Trophoblast cell (in vitro differentiated cells and primary cell): ENCODE results near the gene EGFR.

Experiments
- DNase-seq, 2 donors: peaks; one replicate each; pipeline ENCODE4 v3.0.0-alpha.2; 2016
- H2AFZ ChIP-seq: 2 replicates; pipeline ENCODE4 v1.6.1; 2013; ENCODE audit warnings: low read length, moderate library complexity, mild to moderate bottlenecking; ENCODE audit not compliant: insufficient read depth, poor library complexity
- H2AK5ac ChIP-seq: 2 replicates; pipeline ENCODE4 v1.6.1; 2013; ENCODE audit warnings: mild to moderate bottlenecking, low read length
- H2BK120ac ChIP-seq: 2 replicates; pipeline ENCODE4 v1.6.1; 2013; ENCODE audit warnings: low read length, mild to moderate bottlenecking, moderate library complexity; ENCODE audit not compliant: insufficient read depth, poor library complexity
- H2BK12ac ChIP-seq: 2 replicates; pipeline ENCODE4 v1.6.1; 2013; ENCODE audit warnings: mild to moderate bottlenecking, low read length, moderate library complexity
- H2BK5ac ChIP-seq: 2 replicates; pipeline ENCODE4 v1.6.1; 2013; ENCODE audit warnings: low read length, low read depth, moderate library complexity, mild to moderate bottlenecking; ENCODE audit not compliant: poor library complexity
- H3K14ac ChIP-seq: 2 replicates; pipeline ENCODE4 v1.6.1; 2013; ENCODE audit warnings: mild to moderate bottlenecking, low read length
- H3K18ac ChIP-seq: 2 replicates; pipeline ENCODE4 v1.6.1; 2013; ENCODE audit warnings: mild to moderate bottlenecking, low read length
- H3K23ac ChIP-seq: 2 replicates; pipeline ENCODE4 v1.6.1; 2013; ENCODE audit warnings: low read length
- H3K27ac ChIP-seq: 2 replicates; pipeline ENCODE4 v1.5.1; 2013; ENCODE audit warnings: low read depth, mild to moderate bottlenecking, inconsistent platforms, low read length, moderate library complexity
- H3K27me3 ChIP-seq: 2 replicates; pipeline ENCODE4 v1.6.1; 2013; ENCODE audit warnings: inconsistent platforms, mild to moderate bottlenecking, low read length, moderate library complexity; ENCODE audit not compliant: insufficient read depth
- H3K36me3 ChIP-seq, 2 experiments: 1 replicate in 1 of 2; 2 replicates in 1 of 2; pipeline ENCODE4 v1.6.1; 2013; ENCODE audit warnings: low read length in 2 of 2, mild to moderate bottlenecking in 2 of 2, moderate library complexity in 1 of 2; ENCODE audit not compliant: insufficient read depth in 2 of 2, control insufficient read depth in 1 of 2
- H3K4ac ChIP-seq: 2 replicates; pipeline ENCODE4 v1.6.1; 2013; ENCODE audit warnings: low read depth, mild to moderate bottlenecking, low read length, moderate library complexity
- H3K4me1 ChIP-seq, 2 experiments: 1 replicate in 1 of 2; 2 replicates in 1 of 2; pipeline ENCODE4 v1.6.1; 2013; ENCODE audit warnings: low read length in 2 of 2, mild to moderate bottlenecking in 2 of 2, moderate library complexity in 1 of 2; ENCODE audit not compliant: insufficient read depth in 2 of 2, control insufficient read depth in 1 of 2
- H3K4me2 ChIP-seq: 2 replicates; pipeline ENCODE4 v1.6.1; 2013; ENCODE audit warnings: inconsistent platforms, mild to moderate bottlenecking, low read length, moderate library complexity
- H3K4me3 ChIP-seq: 2 replicates; pipeline ENCODE4 v1.5.1; 2013; ENCODE audit warnings: mild to moderate bottlenecking, low read depth, low read length, inconsistent platforms
- H3K79me1 ChIP-seq: one replicate; pipeline ENCODE4 v1.6.1; 2013; ENCODE audit warnings: low read length
- H3K79me2 ChIP-seq: 2 replicates; pipeline ENCODE4 v1.6.1; 2013; ENCODE audit warnings: low read length, mild to moderate bottlenecking; ENCODE audit not compliant: control insufficient read depth, insufficient read depth, poor library complexity
- H3K9ac ChIP-seq: 2 replicates; pipeline ENCODE4 v1.6.1; 2013; ENCODE audit warnings: mild to moderate bottlenecking, low read length
- H3K9me3 ChIP-seq: 2 replicates; pipeline ENCODE4 v1.6.1; 2013; ENCODE audit warnings: low read depth, mild to moderate bottlenecking, control low read depth, inconsistent platforms, low read length; ENCODE audit not compliant: insufficient read depth
- H4K12ac ChIP-seq: 2 replicates; pipeline ENCODE4 v1.6.1; 2013; ENCODE audit warnings: low read depth, mild to moderate bottlenecking, low read length, moderate library complexity
- H4K8ac ChIP-seq: 2 replicates; pipeline ENCODE4 v1.6.1; 2013; ENCODE audit warnings: low read depth, mild to moderate bottlenecking, low read length, moderate library complexity
- H4K91ac ChIP-seq: one replicate; pipeline ENCODE4 v1.6.1; 2013; ENCODE audit warnings: low read depth, mild to moderate bottlenecking, low read length, moderate library complexity
- WGBS: extraction: QIAGEN DNeasy Blood & Tissue Kit; methylation state at CpG from one replicate; pipeline ENCODE4 v1.1.7; 2013; ENCODE audit warnings: missing lambda C conversion rate; ENCODE audit not compliant: insufficient read length, insufficient coverage; ENCODE audit errors: extremely low coverage; 5-methylcytosine and 5-hydroxymethylcytosine counted together

EGFR gene

DNA sequence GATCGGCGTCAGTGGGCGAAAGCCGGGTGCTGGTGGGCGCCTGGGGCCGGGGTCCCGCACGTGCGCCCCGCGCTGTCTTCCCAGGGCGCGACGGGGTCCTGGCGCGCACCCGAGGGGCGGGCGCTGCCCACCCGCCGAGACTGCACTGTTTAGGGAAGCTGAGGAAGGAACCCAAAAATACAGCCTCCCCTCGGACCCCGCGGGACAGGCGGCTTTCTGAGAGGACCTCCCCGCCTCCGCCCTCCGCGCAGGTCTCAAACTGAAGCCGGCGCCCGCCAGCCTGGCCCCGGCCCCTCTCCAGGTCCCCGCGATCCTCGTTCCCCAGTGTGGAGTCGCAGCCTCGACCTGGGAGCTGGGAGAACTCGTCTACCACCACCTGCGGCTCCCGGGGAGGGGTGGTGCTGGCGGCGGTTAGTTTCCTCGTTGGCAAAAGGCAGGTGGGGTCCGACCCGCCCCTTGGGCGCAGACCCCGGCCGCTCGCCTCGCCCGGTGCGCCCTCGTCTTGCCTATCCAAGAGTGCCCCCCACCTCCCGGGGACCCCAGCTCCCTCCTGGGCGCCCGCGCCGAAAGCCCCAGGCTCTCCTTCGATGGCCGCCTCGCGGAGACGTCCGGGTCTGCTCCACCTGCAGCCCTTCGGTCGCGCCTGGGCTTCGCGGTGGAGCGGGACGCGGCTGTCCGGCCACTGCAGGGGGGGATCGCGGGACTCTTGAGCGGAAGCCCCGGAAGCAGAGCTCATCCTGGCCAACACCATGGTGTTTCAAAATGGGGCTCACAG lies 1.1 kb downstream of the EGFR start:
- no peak overlapping the region for H2BK12ac ChIP-seq
- peak overlapping the region; percentile 3 for H2BK5ac ChIP-seq
- peak overlapping the region; percentile 71 for H2AFZ ChIP-seq
- H3K27me3 ChIP-seq = no peaks in the 10 kb centered on the region
- peak overlapping the region; percentile 11 for H4K8ac ChIP-seq
- peaks cover 14% of the 10 kb centered on the region for H3K79me1 ChIP-seq
- WGBS = no CpG with 5 or more reads among the region's 78 CpGs
- peak overlapping the region; percentile 13 for H4K12ac ChIP-seq
- H3K23ac ChIP-seq = no peak overlapping the region
- H4K91ac ChIP-seq = peak overlapping the region; percentile 46
- no peak overlapping the region for H3K27ac ChIP-seq
- peak overlapping the region; percentile 21 for H2BK120ac ChIP-seq
- peak in 1 of 2 donors; percentile 42 for DNase-seq
- H3K4ac ChIP-seq = peak overlapping the region; percentile 22
- H3K79me2 ChIP-seq = peaks cover 8% of the 10 kb centered on the region
- peaks cover 2% of the 10 kb centered on the region for H3K9me3 ChIP-seq
- peak overlapping the region; percentile 87 for H3K14ac ChIP-seq
- H3K4me1 ChIP-seq = peaks cover 8 to 13% of the 10 kb centered on the region in 2 experiments
- no peaks in the 10 kb centered on the region for H3K36me3 ChIP-seq
- H3K9ac ChIP-seq = peak overlapping the region; percentile 76
- peak overlapping the region; percentile 85 for H3K4me3 ChIP-seq
- H3K18ac ChIP-seq = peak overlapping the region; percentile 88
- no peak overlapping the region for H2AK5ac ChIP-seq
- H3K4me2 ChIP-seq = peak overlapping the region; percentile 95

DNA sequence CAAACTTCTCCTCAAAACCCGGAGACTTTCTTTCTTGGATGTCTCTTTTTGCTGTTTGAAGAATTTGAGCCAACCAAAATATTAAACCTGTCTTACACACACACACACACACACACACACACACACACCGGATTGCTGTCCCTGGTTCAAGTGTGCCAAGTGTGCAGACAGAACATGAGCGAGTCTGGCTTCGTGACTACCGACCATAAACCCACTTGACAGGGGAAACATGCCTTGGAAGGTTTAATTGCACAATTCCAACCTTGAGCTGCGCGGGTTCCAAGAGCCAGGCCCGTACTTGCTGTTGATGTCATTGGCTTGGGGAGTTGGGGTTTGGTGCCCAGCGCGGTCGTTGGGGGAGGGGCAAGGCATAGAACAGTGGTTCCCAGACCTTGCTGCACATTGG lies 1.7 kb downstream of the EGFR start:
- Histone ChIP-seq H2AFZ (no peak overlapping the region), H3K79me2 (peaks cover 8% of the 10 kb centered on the region), H3K9ac (no peak overlapping the region), H4K12ac (no peak overlapping the region), H3K4me1 (peaks cover 10 to 13% of the 10 kb centered on the region in 2 experiments), H3K4ac (no peak overlapping the region), H4K8ac (no peak overlapping the region), H3K4me2 (peak overlapping the region; percentile 95), H4K91ac (no peak overlapping the region), H2BK5ac (no peak overlapping the region), H3K36me3 (peaks cover 0 to 3% of the 10 kb centered on the region in 2 experiments), H3K27me3 (no peaks in the 10 kb centered on the region), H2AK5ac (no peak overlapping the region), H2BK12ac (no peak overlapping the region), H2BK120ac (no peak overlapping the region), H3K4me3 (peak overlapping the region; percentile 85), H3K23ac (no peak overlapping the region), H3K79me1 (peaks cover 14% of the 10 kb centered on the region), H3K18ac (no peak overlapping the region), H3K9me3 (peaks cover 2% of the 10 kb centered on the region), H3K14ac (no peak overlapping the region), H3K27ac (no peak overlapping the region)
- WGBS = no CpG with 5 or more reads among the region's 11 CpGs
- DNase-seq = peak in 1 of 2 donors; percentile 60

DNA sequence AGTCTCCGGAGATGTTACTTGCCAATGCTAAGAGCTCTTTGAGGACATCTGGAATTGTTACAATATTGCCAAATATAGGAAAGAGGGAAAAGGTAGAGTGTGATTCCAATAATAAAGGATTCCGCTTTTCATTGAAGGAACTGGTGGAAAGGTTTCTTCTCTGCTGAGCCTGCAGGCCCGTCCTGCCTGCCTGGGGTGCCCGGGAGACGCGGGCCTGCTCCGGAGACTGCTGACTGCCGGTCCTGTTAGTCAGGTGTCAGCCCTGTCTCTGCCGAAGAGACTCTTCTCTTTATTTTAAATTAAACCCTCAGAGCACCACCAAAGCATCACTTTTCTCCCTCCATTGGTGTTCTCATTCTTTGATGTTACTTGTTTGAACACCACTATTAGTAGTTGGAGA lies 2.2 kb downstream of the EGFR start:
- no peak overlapping the region for H3K27ac ChIP-seq

DNA sequence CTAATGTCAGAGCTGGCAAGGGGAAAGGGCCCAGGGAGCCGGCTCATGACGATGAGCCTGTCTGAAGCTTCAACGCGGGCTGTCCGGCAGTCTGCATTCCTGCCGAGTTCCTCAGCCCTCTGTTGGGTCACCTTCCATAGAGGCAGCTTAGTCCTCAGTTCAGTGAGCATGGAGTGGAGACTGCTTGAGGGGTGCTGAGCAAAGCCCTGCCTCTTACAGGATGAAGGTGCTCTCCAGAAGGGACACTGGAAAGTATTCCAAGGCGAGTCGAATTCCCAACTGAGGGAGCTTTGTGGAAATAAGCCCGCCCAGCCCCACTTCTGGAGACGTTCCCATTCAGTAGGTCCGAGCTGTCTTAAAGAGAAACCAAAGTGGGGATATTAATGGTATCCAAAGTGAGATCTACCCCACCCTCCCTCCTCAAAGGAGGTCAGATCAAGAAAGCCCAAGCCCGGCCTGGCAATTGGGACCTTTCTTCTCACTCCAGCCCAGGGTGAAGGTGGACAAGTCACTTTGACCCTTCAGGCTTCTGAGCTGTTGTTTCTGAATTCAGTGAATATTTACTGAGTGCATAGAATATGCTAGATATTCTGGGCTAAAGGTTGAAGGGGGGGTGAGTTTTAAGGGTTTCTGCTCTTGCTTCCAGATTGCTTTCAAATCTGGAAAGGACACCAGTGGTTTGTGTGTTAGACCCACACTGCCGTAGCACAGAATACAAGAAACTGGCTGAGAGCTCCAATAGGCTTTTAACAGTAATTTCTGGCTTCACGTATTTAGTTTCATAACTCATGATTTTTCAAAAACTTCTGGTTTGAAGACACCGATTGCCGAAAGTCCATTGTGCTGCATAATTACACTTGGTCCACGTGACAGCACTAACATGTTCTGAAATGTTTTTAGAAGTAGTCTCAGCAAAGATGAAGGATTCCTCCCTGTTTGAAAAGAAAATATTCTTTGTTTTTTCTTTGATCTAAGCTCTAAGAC lies 3.5 kb downstream of the EGFR start:
- H3K14ac ChIP-seq = no peak overlapping the region
- no peak overlapping the region for H3K4me3 ChIP-seq
- H3K27ac ChIP-seq = no peak overlapping the region
- H3K9me3 ChIP-seq = peaks cover 2% of the 10 kb centered on the region
- no peak overlapping the region for H2BK120ac ChIP-seq
- peaks cover 8% of the 10 kb centered on the region for H3K79me2 ChIP-seq
- no peak overlapping the region for H2AK5ac ChIP-seq
- H2BK12ac ChIP-seq = no peak overlapping the region
- peak overlapping the region; percentile 3 for H3K4me2 ChIP-seq
- peaks cover 14% of the 10 kb centered on the region for H3K79me1 ChIP-seq
- H3K9ac ChIP-seq = no peak overlapping the region
- H3K23ac ChIP-seq = peak overlapping the region; percentile 42
- no peak overlapping the region for H2AFZ ChIP-seq
- no CpG with 5 or more reads among the region's 17 CpGs for WGBS
- no peak overlapping the region for H4K12ac ChIP-seq
- H3K18ac ChIP-seq = no peak overlapping the region
- peaks cover 0 to 4% of the 10 kb centered on the region in 2 experiments for H3K36me3 ChIP-seq
- peaks cover 13 to 14% of the 10 kb centered on the region in 2 experiments for H3K4me1 ChIP-seq
- peak; percentile 86 to 87 for DNase-seq
- no peaks in the 10 kb centered on the region for H3K27me3 ChIP-seq
- no peak overlapping the region for H2BK5ac ChIP-seq
- peak overlapping the region; percentile 53 for H3K4ac ChIP-seq
- H4K8ac ChIP-seq = no peak overlapping the region
- H4K91ac ChIP-seq = no peak overlapping the region

More for the DNA sequence above, 2.2 kb downstream of the EGFR start:
- no peak overlapping the region for H3K14ac ChIP-seq
- peak overlapping the region; percentile 23 for H3K4me2 ChIP-seq
- H3K36me3 ChIP-seq = peaks cover 0 to 4% of the 10 kb centered on the region in 2 experiments
- no peak overlapping the region for H2AK5ac ChIP-seq
- no peak overlapping the region for H2BK120ac ChIP-seq
- peaks cover 8% of the 10 kb centered on the region for H3K79me2 ChIP-seq
- H3K4me1 ChIP-seq = peaks cover 11 to 13% of the 10 kb centered on the region in 2 experiments
- H3K23ac ChIP-seq = no peak overlapping the region
- no peak overlapping the region for H2BK5ac ChIP-seq
- H2AFZ ChIP-seq = no peak overlapping the region
- H3K9me3 ChIP-seq = peaks cover 2% of the 10 kb centered on the region
- H3K4ac ChIP-seq = no peak overlapping the region
- no peak overlapping the region for H4K12ac ChIP-seq
- H3K27me3 ChIP-seq = no peaks in the 10 kb centered on the region
- H2BK12ac ChIP-seq = no peak overlapping the region
- no peak overlapping the region for H4K8ac ChIP-seq
- peaks cover 14% of the 10 kb centered on the region for H3K79me1 ChIP-seq
- H4K91ac ChIP-seq = no peak overlapping the region
- no peak overlapping the region for H3K4me3 ChIP-seq
- no peak overlapping the region for H3K18ac ChIP-seq
- no CpG with 5 or more reads among the region's 9 CpGs for WGBS
- no peak overlapping the region for H3K9ac ChIP-seq
- DNase-seq = peak in 1 of 2 donors; percentile 49
